OCI-LY7 (cell line): ENCODE results near the gene AIRE. TPM values are rescaled to one million over a fixed set of nuclear protein-coding genes. Genes with fewer than 3 reads are reported as not detected.
"Not testable (repeated sequence)": the region's sequence is repeated elsewhere in the genome, so short reads cannot be mapped to it uniquely, and the experiment has no call there.

Experiments
- BruUV-seq: library from RNA; stranded (reverse); fragments of 400-500 nt; replicated peaks from 2 replicates; lab custom pipeline; 2021; lab: Mats Ljungman, UMichigan
- CTCF ChIA-PET: fragments of 300-600 bp; sonication (Branson Sonifier 250); formaldehyde crosslinking; loops from one replicate; lab custom pipeline; 2022; ENCODE audit warnings: antibody characterized with exemption; ENCODE audit not compliant: unreplicated experiment; lab: Charles Lee
- POLR2A ChIA-PET: fragments of 300-600 bp; sonication (Branson Sonifier 250); formaldehyde crosslinking; loops from one replicate; lab custom pipeline; 2022; ENCODE audit warnings: antibody characterized with exemption; lab: Charles Lee
- DNase-seq: peaks from one replicate; pipeline ENCODE4 v3.0.0-alpha.2; 2015; ENCODE audit warnings: low spot score
- H2AFZ ChIP-seq: fragments of 200-600 bp; sonication (generic), shearing (Covaris generic); 2 replicates; pipeline ENCODE4 v1.6.1; 2014; ENCODE audit warnings: mild to moderate bottlenecking, antibody characterized with exemption, low read length, moderate library complexity
- H3K27ac ChIP-seq: fragments of 200-600 bp; sonication (generic); 2 replicates; pipeline ENCODE4 v1.5.1; 2014; ENCODE audit warnings: mixed run types, low read depth, mild to moderate bottlenecking, moderate library complexity, low read length, inconsistent platforms; ENCODE audit not compliant: poor library complexity, severe bottlenecking
- H3K36me3 ChIP-seq: fragments of 200-600 bp; sonication (generic); 2 replicates; pipeline ENCODE4 v1.6.1; 2014; ENCODE audit warnings: mild to moderate bottlenecking, antibody characterized with exemption, low read length, moderate library complexity, mixed read lengths; ENCODE audit not compliant: insufficient read depth
- H3K4me1 ChIP-seq: fragments of 200-600 bp; sonication (generic); 2 replicates; pipeline ENCODE4 v1.5.1; 2014; ENCODE audit warnings: mild to moderate bottlenecking, low read length; ENCODE audit not compliant: insufficient read depth, poor library complexity, severe bottlenecking
- H3K4me2 ChIP-seq: fragments of 200-600 bp; sonication (generic); 2 replicates; pipeline ENCODE4 v1.6.1; 2014; ENCODE audit warnings: mild to moderate bottlenecking, low read length
- H3K4me3 ChIP-seq: fragments of 200-600 bp; sonication (generic); 2 replicates; pipeline ENCODE4 v1.5.1; 2014; ENCODE audit warnings: mild to moderate bottlenecking, low read depth, low read length; ENCODE audit not compliant: poor library complexity, severe bottlenecking
- H3K79me2 ChIP-seq: fragments of 200-600 bp; sonication (generic); 2 replicates; pipeline ENCODE4 v1.6.1; 2016; ENCODE audit warnings: low read depth, mild to moderate bottlenecking, low read length, moderate library complexity, mixed read lengths; ENCODE audit not compliant: insufficient read depth
- H3K9me2 ChIP-seq: fragments of 200-600 bp; sonication (generic); 2 replicates; pipeline ENCODE4 v1.6.1; 2016; ENCODE audit warnings: mild to moderate bottlenecking, low read length, mixed read lengths; ENCODE audit not compliant: insufficient read depth
- H3K9me3 ChIP-seq: fragments of 200-600 bp; sonication (generic); 2 replicates; pipeline ENCODE4 v1.6.1; 2014; ENCODE audit warnings: mild to moderate bottlenecking, mixed run types, low read length, mixed read lengths
- H4K20me1 ChIP-seq: fragments of 200-600 bp; sonication (generic); 2 replicates; pipeline ENCODE4 v1.6.1; 2014; ENCODE audit warnings: mild to moderate bottlenecking, antibody characterized with exemption, low read length, moderate library complexity, mixed read lengths; ENCODE audit not compliant: insufficient read depth
- CTCF ChIP-seq: fragments of 200-600 bp; sonication (generic); conservative IDR thresholded peaks from 2 replicates; pipeline ENCODE4 v1.5.1; 2014; ENCODE audit warnings: mild to moderate bottlenecking, antibody characterized with exemption, low read length, moderate library complexity, mixed read lengths
- EZH2phosphoT487 ChIP-seq: fragments of 200-600 bp; sonication (generic); IDR thresholded peaks from 2 replicates; pipeline ENCODE4 v1.6.1; 2018; ENCODE audit warnings: low read depth, borderline replicate concordance, mild to moderate bottlenecking, mixed run types, antibody characterized with exemption, low read length, moderate library complexity, mixed read lengths
- intact Hi-C: fragments of 100-400 bp; cut with micrococcal nuclease; formaldehyde crosslinking; loops from one replicate; pipeline ENCODE4 v1.10.0; 2022; ENCODE audit not compliant: unreplicated experiment
- total RNA-seq, 2 experiments: library from RNA; depleted of rRNA in 1 of 2; stranded (reverse); fragments of >200 nt in 1 of 2; shearing (Covaris generic) in 1 of 2; gene quantifications; 2 replicates each; pipeline ENCODE4 v1.2.3, GENCODE V29; 2014 to 2022

The AIRE gene
- total RNA-seq, 2 experiments from 2014 or later = not detected

GRCh38 chr21:44281801-44282200 lies 3.9 kb upstream of the AIRE start:
- ChIA-PET POLR2A (no interaction called here), CTCF (no interaction called here)
- no peak for TF ChIP-seq CTCF
- TF ChIP-seq EZH2phosphoT487 = no peak
- intact Hi-C loops = no loop called here
- Histone ChIP-seq H3K4me2 (no peak overlapping the region), H3K9me3 (no peaks in the 10 kb centered on the region), H2AFZ (no peak overlapping the region), H4K20me1 (no peaks in the 10 kb centered on the region), H3K79me2 (no peaks in the 10 kb centered on the region), H3K27ac (no peak overlapping the region), H3K36me3 (no peaks in the 10 kb centered on the region), H3K4me3 (no peak overlapping the region), H3K4me1 (no peaks in the 10 kb centered on the region), H3K9me2 (no peaks in the 10 kb centered on the region)
- no TSS peak for BruUV-seq
- no peak for DNase-seq

GRCh38 chr21:44282370-44282769 lies 3.3 kb upstream of the AIRE start:
- TF ChIP-seq CTCF (no peak), EZH2phosphoT487 (no peak)
- no peak overlapping the region for H2AFZ ChIP-seq
- no peaks in the 10 kb centered on the region for H3K79me2 ChIP-seq
- H3K36me3 ChIP-seq = no peaks in the 10 kb centered on the region
- ChIA-PET POLR2A (no interaction called here), CTCF (no interaction called here)
- DNase-seq = no peak
- no peaks in the 10 kb centered on the region for H3K9me3 ChIP-seq
- H3K9me2 ChIP-seq = no peaks in the 10 kb centered on the region
- no peak overlapping the region for H3K4me3 ChIP-seq
- H4K20me1 ChIP-seq = no peaks in the 10 kb centered on the region
- no TSS peak for BruUV-seq
- no peaks in the 10 kb centered on the region for H3K4me1 ChIP-seq
- H3K27ac ChIP-seq = no peak overlapping the region
- intact Hi-C loops = no loop called here
- no peak overlapping the region for H3K4me2 ChIP-seq

- POLR2A ChIA-PET, H3K4me3 ChIP-seq, H3K79me2 ChIP-seq, H3K4me1 ChIP-seq, BruUV-seq, H2AFZ ChIP-seq, H3K36me3 ChIP-seq, H3K27ac ChIP-seq, CTCF ChIA-PET, DNase-seq, H3K9me2 ChIP-seq, H3K4me2 ChIP-seq, intact Hi-C loops, H3K9me3 ChIP-seq, H4K20me1 ChIP-seq: not testable (repeated sequence)
Measured at GRCh38 chr21:44283211-44283785, 2.4 kb upstream of the AIRE start.
